Heart left ventricle (tissue), 16 donors: ENCODE measurements around the gene IL10RB. TPM values are rescaled to one million over a fixed set of nuclear protein-coding genes. Genes with fewer than 3 reads are reported as not detected.

Experiments used
- ATAC-seq, 4 donors: fragments of 200-7000 bp; cut with Tn5 transposase; one replicate each; pipeline ENCODE4 v1.9.1; 2020 to 2022; ENCODE audit warnings: moderate library complexity in 4 of 4, mild to moderate bottlenecking in 3 of 4, moderate number of reproducible peaks in 1 of 4
- DNase-seq, 5 donors: peaks; one replicate each; pipeline ENCODE4 v3.0.0-alpha.2; 2020
- H3K27ac ChIP-seq, 12 donors: fragments of 200-600 bp; sonication (generic) in 4 of 12; one replicate each; pipeline versions ENCODE4 v1.5.0 to v1.8.0; 2016 to 2022; ENCODE audit warnings: mild to moderate bottlenecking in 2 of 12
- H3K27me3 ChIP-seq, 9 donors: fragments of 200-600 bp; sonication (generic) in 2 of 9; one replicate each; pipeline versions ENCODE4 v1.5.1 to v1.8.0; 2016 to 2022; ENCODE audit warnings: mild to moderate bottlenecking in 3 of 9
- H3K36me3 ChIP-seq, 9 donors: fragments of 200-600 bp; sonication (generic) in 2 of 9; one replicate each; pipeline versions ENCODE4 v1.5.0 to v1.8.0; 2018 to 2022; ENCODE audit warnings: mild to moderate bottlenecking in 2 of 9
- H3K4me1 ChIP-seq, 12 donors: fragments of 200-600 bp; sonication (generic) in 4 of 12; one replicate each; pipeline versions ENCODE4 v1.5.0 to v1.8.0; 2016 to 2022; ENCODE audit warnings: mild to moderate bottlenecking in 3 of 12
- H3K4me3 ChIP-seq, 12 donors: fragments of 200-600 bp; sonication (generic) in 4 of 12; one replicate each; pipeline versions ENCODE4 v1.5.0 to v1.8.0; 2017 to 2022; ENCODE audit warnings: mild to moderate bottlenecking in 9 of 12, moderate library complexity in 4 of 12
- H3K9me3 ChIP-seq, 12 donors: fragments of 200-600 bp; sonication (generic) in 4 of 12; one replicate each; pipeline versions ENCODE4 v1.5.0 to v1.8.0; 2016 to 2022; ENCODE audit warnings: mild to moderate bottlenecking in 1 of 12
- POLR2A ChIP-seq, 2 donors: fragments of 450-650 bp; IDR thresholded peaks; one replicate each; pipeline ENCODE4 v1.6.1; 2017; ENCODE audit warnings: antibody characterized with exemption in 2 of 2, mild to moderate bottlenecking in 2 of 2, moderate library complexity in 2 of 2
- WGBS, 4 donors: extraction: QIAGEN DNeasy Blood & Tissue Kit in 2 of 4; methylation state at CpG; one replicate each; pipeline versions ENCODE4 v1.1.5 to v1.1.7; 2013 to 2018; 5-methylcytosine and 5-hydroxymethylcytosine counted together
- intact Hi-C, 10 donors: fragments of 100-400 bp; cut with DNase I; formaldehyde crosslinking; loops; one replicate each; pipeline versions ENCODE4 v1.11.1 to v1.14.2; 2022
- polyA plus RNA-seq, 2 donors: library from polyadenylated mRNA; stranded (reverse); fragments of 200-250 nt; gene quantifications; one replicate each; pipeline ENCODE4 v1.2.3, GENCODE V29; 2013
- total RNA-seq, 9 donors: library from RNA; depleted of rRNA in 2 of 9; stranded (reverse); fragments of >200 nt in 2 of 9; fragmentation: NEBNext Ultra II Directional in 3 of 9; extraction: Animal tissue kit (Norgen Biotek cat#: 25700) in 3 of 9; gene quantifications; one replicate each; pipeline versions ENCODE4 v1.1.0 to v1.2.4, GENCODE V29; 2016 to 2023
- TF ChIP-seq, protein P1 (sequence below), 12 donors: fragments of 200-600 bp; sonication (generic) in 4 of 12; IDR thresholded peaks; one replicate each; pipeline versions ENCODE4 v1.5.0 to v1.8.0; 2018 to 2022; ENCODE audit warnings: antibody characterized with exemption in 12 of 12, mild to moderate bottlenecking in 5 of 12
- donor health status: ischemic (EF 13 %, LVEDD 7.1; RV severe dilation, severe dysfunction).
- donor health status: healthy with polysubstance abuse.
- donor health status: DM: no; HTN: yes; CAD: no.
- donor health status: DM: no; HTN: no; CAD: no.
- donor health status: ischemic (EF 25% LVEDD 6.9; RV normal size, moderate dysfunction).
- donor health status: ischemic (EF 25% LVEDD 5.7; RV mildly dilated, moderate dysfunction).
- donor health status: healthy.
- donor health status: DM: yes; HTN: yes; CAD: no.
- donor health status: ischemic (EF 35%, LVEDD 5.7; RV mildly dilated, moderate dysfunction).
- donor health status: nonischemic (EF 11% LVEDD 7.7; RV severe dilation, severe dysfunction).
- donor health status: DM: yes; HTN: yes; CAD: no.
- donor health status: PGD.
- donor health status: ischemic (EF 29% LVEDD 5.4; RV normal size, mild dysfunction).
- donor health status: nonischemic (EF 23%, LVEDD 6.1; RV moderate dilation, normal function).

IL10RB gene
- total and polyA plus RNA-seq, 11 donors, result 4.5 to 28.2 (median 8.3) TPM

DNA sequence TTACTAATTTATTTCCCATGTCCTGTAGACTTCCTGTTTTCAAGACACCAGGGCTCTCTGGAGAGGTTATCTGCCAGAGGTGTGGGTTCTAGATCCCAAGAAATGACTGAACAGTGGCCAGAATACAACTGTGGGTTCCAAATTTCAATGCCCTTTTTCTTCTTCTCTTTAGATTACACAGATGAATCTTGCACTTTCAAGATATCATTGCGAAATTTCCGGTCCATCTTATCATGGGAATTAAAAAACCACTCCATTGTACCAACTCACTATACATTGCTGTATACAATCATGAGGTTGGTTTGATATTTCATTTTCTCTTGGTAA is 21.4 kb upstream of the IL10RB start:
- no peaks in the 10 kb centered on the region for H3K9me3 ChIP-seq
- WGBS, 4 donors, result 58 to 84% (median 64%) methylated on average over 2 of the region's 2 CpGs
- DNase-seq (no peak), ATAC-seq (no peak)
- peak overlapping the region in 8 of 12 donors; percentile 27 to 77 (median 49) for H3K27ac ChIP-seq
- H3K36me3 ChIP-seq, result peaks cover 0 to 76% (median 57%) of the 10 kb centered on the region in 9 donors
- no peak overlapping the region for H3K4me3 ChIP-seq
- H3K27me3 ChIP-seq, result no peaks in the 10 kb centered on the region
- intact Hi-C loops, result loop anchor here in 1 of 10 donors (5.0 kb wide), 1 partner anchor 43 kb away; no protein-coding TSS in a partner anchor
- TF ChIP-seq, protein P1, sequence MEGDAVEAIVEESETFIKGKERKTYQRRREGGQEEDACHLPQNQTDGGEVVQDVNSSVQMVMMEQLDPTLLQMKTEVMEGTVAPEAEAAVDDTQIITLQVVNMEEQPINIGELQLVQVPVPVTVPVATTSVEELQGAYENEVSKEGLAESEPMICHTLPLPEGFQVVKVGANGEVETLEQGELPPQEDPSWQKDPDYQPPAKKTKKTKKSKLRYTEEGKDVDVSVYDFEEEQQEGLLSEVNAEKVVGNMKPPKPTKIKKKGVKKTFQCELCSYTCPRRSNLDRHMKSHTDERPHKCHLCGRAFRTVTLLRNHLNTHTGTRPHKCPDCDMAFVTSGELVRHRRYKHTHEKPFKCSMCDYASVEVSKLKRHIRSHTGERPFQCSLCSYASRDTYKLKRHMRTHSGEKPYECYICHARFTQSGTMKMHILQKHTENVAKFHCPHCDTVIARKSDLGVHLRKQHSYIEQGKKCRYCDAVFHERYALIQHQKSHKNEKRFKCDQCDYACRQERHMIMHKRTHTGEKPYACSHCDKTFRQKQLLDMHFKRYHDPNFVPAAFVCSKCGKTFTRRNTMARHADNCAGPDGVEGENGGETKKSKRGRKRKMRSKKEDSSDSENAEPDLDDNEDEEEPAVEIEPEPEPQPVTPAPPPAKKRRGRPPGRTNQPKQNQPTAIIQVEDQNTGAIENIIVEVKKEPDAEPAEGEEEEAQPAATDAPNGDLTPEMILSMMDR (IDR thresholded peaks at IDR 0.05), result no peak
- no peak for TF ChIP-seq POLR2A (IDR thresholded peaks at IDR 0.05)
- peaks cover 0 to 76% (median 19%) of the 10 kb centered on the region in 12 donors for H3K4me1 ChIP-seq

DNA sequence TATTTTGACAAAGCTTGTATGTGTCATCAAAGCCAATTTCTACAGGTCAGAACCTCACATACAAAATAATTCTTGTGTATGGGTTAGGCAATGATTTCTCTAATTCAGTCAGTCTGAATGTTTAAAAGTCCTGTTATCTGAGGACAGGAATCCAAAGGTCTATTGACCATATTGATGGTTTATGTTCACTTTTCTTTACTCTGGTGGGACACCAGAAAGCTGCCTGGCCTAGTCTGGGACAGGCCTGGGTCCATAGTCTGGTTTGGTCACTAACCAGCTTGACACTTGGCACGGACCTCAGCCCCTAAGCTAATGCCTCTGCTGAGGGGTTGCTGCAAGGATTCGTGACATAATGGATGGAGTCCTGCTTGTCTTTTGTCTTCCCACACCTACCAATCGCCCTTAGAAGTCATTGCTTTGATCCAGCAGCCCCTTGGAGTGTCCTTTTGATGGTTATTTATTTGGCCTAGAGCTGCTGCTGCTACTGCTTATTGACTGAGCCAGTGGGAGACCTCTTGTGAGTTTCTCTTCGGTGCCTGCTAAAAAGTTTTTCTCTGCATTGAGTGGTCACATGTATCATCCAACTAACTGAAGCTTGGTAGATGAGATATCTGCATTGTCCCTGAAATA is 20.8 kb upstream of the IL10RB start:
- no peak for TF ChIP-seq POLR2A (IDR thresholded peaks at IDR 0.05)
- TF ChIP-seq, protein P1 (IDR thresholded peaks at IDR 0.05), result no peak
- 81 to 88% (median 85%) methylated on average over 4 of the region's 4 CpGs for whole genome bisulfite sequencing, 4 donors
- H3K27ac ChIP-seq, result peak overlapping the region in 4 of 12 donors; percentile 27 to 77 (median 63)
- H3K27me3 ChIP-seq, result no peaks in the 10 kb centered on the region
- intact Hi-C loops, result no loop called here
- no peaks in the 10 kb centered on the region for H3K9me3 ChIP-seq
- peaks cover 0 to 70% (median 19%) of the 10 kb centered on the region in 12 donors for H3K4me1 ChIP-seq
- peaks cover 0 to 83% (median 63%) of the 10 kb centered on the region in 9 donors for H3K36me3 ChIP-seq
- no peak for ATAC-seq
- H3K4me3 ChIP-seq, result no peak overlapping the region
- no peak for DNase-seq

DNA sequence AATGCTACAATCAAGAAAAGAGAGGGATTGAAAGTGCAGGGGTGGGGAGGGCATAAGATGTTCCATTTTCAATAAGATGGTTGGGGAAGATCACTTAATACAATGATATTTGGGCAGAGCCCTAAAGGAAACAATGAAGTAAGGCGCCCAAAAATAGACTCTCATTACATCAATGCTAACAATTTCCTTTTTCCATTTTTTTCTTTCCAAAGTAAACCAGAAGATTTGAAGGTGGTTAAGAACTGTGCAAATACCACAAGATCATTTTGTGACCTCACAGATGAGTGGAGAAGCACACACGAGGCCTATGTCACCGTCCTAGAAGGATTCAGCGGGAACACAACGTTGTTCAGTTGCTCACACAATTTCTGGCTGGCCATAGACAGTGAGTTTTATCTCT is 19.7 kb upstream of the IL10RB start:
- no peaks in the 10 kb centered on the region for H3K9me3 ChIP-seq
- peaks cover 0 to 94% (median 74%) of the 10 kb centered on the region in 9 donors for H3K36me3 ChIP-seq
- peaks cover 0 to 60% (median 19%) of the 10 kb centered on the region in 12 donors for H3K4me1 ChIP-seq
- ATAC-seq (peak; percentile 22 to 69 (median 40)), DNase-seq (no peak)
- intact Hi-C loops, result no loop called here
- TF ChIP-seq POLR2A (IDR thresholded peaks at IDR 0.05), result no peak
- H3K27ac ChIP-seq, result peak overlapping the region in 10 of 12 donors; percentile 17 to 55 (median 43)
- 72 to 80% (median 76%) methylated on average over 5 of the region's 5 CpGs for WGBS, 4 donors
- no peak overlapping the region for H3K4me3 ChIP-seq
- H3K27me3 ChIP-seq, result no peaks in the 10 kb centered on the region

DNA sequence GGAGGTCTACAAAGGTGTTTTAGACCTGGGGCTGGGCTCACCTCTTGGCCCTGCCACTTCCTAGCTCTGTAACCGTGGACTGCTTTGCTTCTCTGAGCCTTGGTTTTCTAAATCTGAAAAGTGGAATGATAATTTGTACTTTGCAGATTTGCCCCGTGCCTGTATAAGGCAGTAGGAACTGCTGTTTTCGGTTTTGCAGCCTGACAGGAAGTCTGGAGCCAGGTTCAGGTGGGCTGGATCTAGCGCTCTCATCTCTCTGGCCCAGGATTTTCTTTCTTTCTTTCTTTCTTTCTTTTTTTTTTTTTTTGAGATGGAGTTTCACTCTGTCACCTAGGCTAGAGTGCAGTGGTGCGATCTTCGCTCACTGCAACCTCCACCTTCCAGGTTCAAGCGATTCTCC is 19.2 kb upstream of the IL10RB start:
- Histone ChIP-seq H3K4me3 (no peak overlapping the region), H3K9me3 (no peaks in the 10 kb centered on the region), H3K4me1 (peaks cover 0 to 55% (median 18%) of the 10 kb centered on the region in 12 donors), H3K27me3 (no peaks in the 10 kb centered on the region), H3K36me3 (peaks cover 0 to 94% (median 79%) of the 10 kb centered on the region in 9 donors), H3K27ac (peak overlapping the region in 10 of 12 donors; percentile 17 to 55 (median 43))
- DNase-seq, result no peak
- WGBS, 4 donors, result 84 to 93% (median 88%) methylated on average over 7 of the region's 7 CpGs
- ATAC-seq, result no peak
- intact Hi-C loops, result no loop called here
- TF ChIP-seq, protein P1 (IDR thresholded peaks at IDR 0.05), result no peak
- TF ChIP-seq POLR2A (IDR thresholded peaks at IDR 0.05), result no peak
